ENCODE data around the gene GJB5.

The GJB5 gene

DNA sequence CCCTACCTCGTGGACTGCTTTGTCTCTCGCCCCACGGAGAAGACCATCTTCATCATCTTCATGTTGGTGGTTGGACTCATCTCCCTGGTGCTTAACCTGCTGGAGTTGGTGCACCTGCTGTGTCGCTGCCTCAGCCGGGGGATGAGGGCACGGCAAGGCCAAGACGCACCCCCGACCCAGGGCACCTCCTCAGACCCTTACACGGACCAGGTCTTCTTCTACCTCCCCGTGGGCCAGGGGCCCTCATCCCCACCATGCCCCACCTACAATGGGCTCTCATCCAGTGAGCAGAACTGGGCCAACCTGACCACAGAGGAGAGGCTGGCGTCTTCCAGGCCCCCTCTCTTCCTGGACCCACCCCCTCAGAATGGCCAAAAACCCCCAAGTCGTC, 39.9 kb downstream of the GJB5 start:
- no peak for DNase-seq (ENCODE audit: low spot score)

DNA sequence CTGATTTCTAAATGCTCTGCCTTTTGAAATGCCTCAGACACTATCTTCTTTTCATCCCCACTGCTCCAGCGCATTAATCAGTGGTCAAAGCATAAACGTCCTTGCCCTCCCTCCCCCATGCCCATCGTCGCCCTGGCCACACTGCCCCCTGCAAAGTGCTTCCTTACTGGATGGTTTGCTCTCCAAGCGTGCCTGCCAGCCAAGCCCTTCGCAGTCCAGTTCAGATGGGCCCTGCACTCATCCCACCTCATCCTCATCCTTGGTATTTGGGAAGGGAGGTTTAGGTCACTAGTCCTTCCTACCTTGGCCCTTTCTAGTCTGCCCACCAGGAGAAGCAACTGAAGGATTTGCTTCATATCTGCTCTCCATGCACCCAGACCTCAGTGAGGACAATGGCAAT, 41.1 kb downstream of the GJB5 start:
- no peak for DNase-seq (ENCODE audit: low spot score)

- DNase-seq (ENCODE audit: low spot score), result no peak
These were observed 42.1 kb downstream of the GJB5 start for GRCh38 chr1:34796990-34797389.

DNA sequence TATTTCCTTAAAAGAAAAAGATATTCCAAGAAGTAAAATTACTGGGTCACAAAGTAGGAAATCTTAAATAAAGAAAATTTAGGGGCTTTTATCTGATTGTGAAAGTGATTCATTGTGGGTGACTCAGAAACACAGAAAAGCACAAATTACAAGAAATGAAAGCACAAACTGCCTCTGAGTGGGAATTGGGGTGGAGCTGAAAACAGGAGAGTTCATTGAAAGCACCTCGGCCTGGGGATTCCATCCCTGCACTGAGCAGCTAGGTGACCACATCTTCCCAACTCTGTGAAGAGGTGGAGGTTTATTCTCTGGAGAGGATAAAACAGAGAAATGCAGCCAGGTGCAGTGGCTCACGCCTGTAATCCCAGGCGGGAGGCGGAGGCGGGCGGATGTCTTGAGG, 45.4 kb downstream of the GJB5 start:
- no peak for DNase-seq (ENCODE audit: low spot score)

DNA sequence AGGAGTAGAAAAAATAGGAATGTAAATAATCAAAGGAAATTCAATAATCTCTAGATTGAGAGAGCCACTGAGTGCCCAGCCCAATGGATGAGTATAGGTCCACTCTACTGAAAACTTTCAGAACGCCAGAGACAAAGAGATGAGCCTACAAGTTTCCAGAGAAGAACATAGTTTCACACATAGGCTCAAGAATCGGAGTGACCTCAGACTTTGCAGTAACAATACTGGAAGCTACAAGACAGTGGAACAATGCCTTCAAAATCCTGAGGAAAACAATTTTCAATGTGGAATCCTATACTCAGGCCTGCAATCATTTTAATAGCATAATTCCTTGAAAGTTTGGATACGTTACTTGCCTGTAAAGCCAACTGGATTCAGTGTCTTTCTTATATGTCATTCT, 48.9 kb downstream of the GJB5 start:
- no peak for DNase-seq (ENCODE audit: low spot score)

DNA sequence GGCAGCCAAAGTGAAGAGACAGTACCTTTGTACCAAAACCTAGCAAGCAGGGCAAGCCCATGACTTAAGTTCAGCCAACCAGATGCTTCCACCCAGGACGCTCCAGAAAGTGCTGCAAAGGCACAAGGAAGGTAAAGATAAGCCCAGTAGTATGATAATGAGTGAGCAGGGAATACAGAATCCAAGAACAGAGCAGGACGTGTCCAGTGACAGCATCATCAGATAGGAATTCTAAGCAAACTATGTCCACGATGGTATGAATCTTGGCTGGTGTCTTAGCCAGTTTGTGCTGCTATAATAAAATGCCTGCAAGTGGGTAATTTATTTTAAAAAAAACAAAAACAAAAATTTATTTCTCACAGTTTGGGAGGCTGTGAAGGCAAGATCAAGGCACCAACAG, 51.5 kb downstream of the GJB5 start:
- no peak for DNase-seq (ENCODE audit: low spot score)
